ENCODE measurements around the gene IFT25.

IFT25 gene

GRCh38 chr1:53927376-53927881, 18.1 kb downstream of the IFT25 start:
- no peak for DNase-seq

- no peak for DNase-seq
These were observed 25.8 kb downstream of the IFT25 start for GRCh38 chr1:53919675-53920066.

GRCh38 chr1:53918343-53918742, 27.2 kb downstream of the IFT25 start:
- no peak for DNase-seq

GRCh38 chr1:53913352-53914033, 32.0 kb downstream of the IFT25 start:
- DNase-seq: no peak

GRCh38 chr1:53911442-53911841, 34.1 kb downstream of the IFT25 start:
- DNase-seq: no peak

GRCh38 chr1:53909946-53910345, 35.6 kb downstream of the IFT25 start:
- no peak for DNase-seq

GRCh38 chr1:53906121-53906520, 39.4 kb downstream of the IFT25 start:
- no peak for DNase-seq

- DNase-seq: no peak
These were observed 40.0 kb downstream of the IFT25 start for GRCh38 chr1:53905509-53905908.

GRCh38 chr1:53902235-53903138, 43.0 kb downstream of the IFT25 start:
- DNase-seq: no peak

GRCh38 chr1:53899708-53900107, 45.8 kb downstream of the IFT25 start:
- DNase-seq: no peak

GRCh38 chr1:53899206-53899628, 46.3 kb downstream of the IFT25 start:
- DNase-seq: no peak

GRCh38 chr1:53896635-53897229, 48.8 kb downstream of the IFT25 start:
- no peak for DNase-seq

- no peak for DNase-seq
These were observed 50.1 kb downstream of the IFT25 start for GRCh38 chr1:53895421-53895820.

- no peak for DNase-seq
These were observed 50.9 kb downstream of the IFT25 start for GRCh38 chr1:53894644-53895043.

GRCh38 chr1:53893999-53894636, 51.4 kb downstream of the IFT25 start, which contains the start of gene DIO1:
DIO1 (plus strand) TSS chr1:53894187; CDS start chr1:53894211, 24 bp downstream.
- no peak for DNase-seq

- DNase-seq: no peak
These were observed 52.6 kb downstream of the IFT25 start for GRCh38 chr1:53892911-53893310.

GRCh38 chr1:53891678-53892077, 53.8 kb downstream of the IFT25 start:
- no peak for DNase-seq

- no peak for DNase-seq
These were observed 54.5 kb downstream of the IFT25 start for GRCh38 chr1:53891018-53891417.

GRCh38 chr1:53890522-53890941, 55.0 kb downstream of the IFT25 start:
- no peak for DNase-seq

GRCh38 chr1:53889304-53890298, 55.9 kb downstream of the IFT25 start, which contains the start of gene YIPF1:
YIPF1 (minus strand) TSS chr1:53889797; CDS start chr1:53888937, 860 bp downstream.
- no peak for DNase-seq

GRCh38 chr1:53888681-53889080, 56.8 kb downstream of the IFT25 start:
- no peak for DNase-seq

Data from cortex of kidney (tissue), 1 donor.